PC-9 (cell line): Measurements from ENCODE around the gene PATJ. TPM values are rescaled to one million over a fixed set of nuclear protein-coding genes. Genes with fewer than 3 reads are reported as not detected.

ENCODE experiments used
- BruUV-seq: library from RNA; stranded (reverse); fragments of 400-500 nt; replicated peaks from 2 replicates; lab custom pipeline; 2021; lab: Mats Ljungman, UMichigan
- CTCF ChIA-PET: fragments of 300-600 bp; sonication (Branson Sonifier 250); formaldehyde crosslinking; loops from one replicate; lab custom pipeline; 2022; ENCODE audit warnings: antibody characterized with exemption; lab: Charles Lee
- POLR2A ChIA-PET: fragments of 300-600 bp; sonication (Branson Sonifier 250); formaldehyde crosslinking; loops from one replicate; lab custom pipeline; 2022; ENCODE audit warnings: antibody characterized with exemption; ENCODE audit not compliant: unreplicated experiment; lab: Charles Lee
- DNase-seq, 2 experiments: peaks; one replicate each; pipeline versions ENCODE4 v3.0.0 to v3.0.0-alpha.2; 2015 to 2022; ENCODE audit warnings: mixed read lengths in 1 of 2
- H2AFZ ChIP-seq: fragments of 200-600 bp; sonication (generic); 2 replicates; pipeline ENCODE4 v1.8.1; 2017; ENCODE audit warnings: antibody characterized with exemption
- H3F3A ChIP-seq: fragments of 200-600 bp; sonication (generic); 2 replicates; pipeline ENCODE4 v1.8.1; 2017; ENCODE audit warnings: antibody characterized with exemption, mild to moderate bottlenecking, low read depth; ENCODE audit not compliant: insufficient read depth
- H3K27ac ChIP-seq: fragments of 200-600 bp; sonication (generic); 2 replicates; pipeline ENCODE4 v1.6.1; 2016; ENCODE audit warnings: mixed run types
- H3K27me3 ChIP-seq: fragments of 200-600 bp; sonication (generic); 2 replicates; pipeline ENCODE4 v1.6.1; 2016; ENCODE audit warnings: low read depth, mixed run types; ENCODE audit not compliant: insufficient read depth
- H3K36me3 ChIP-seq: fragments of 200-600 bp; sonication (generic); 2 replicates; pipeline ENCODE4 v1.6.1; 2016; ENCODE audit warnings: low read depth, mixed run types
- H3K4me1 ChIP-seq: fragments of 200-600 bp; sonication (generic); replicated peaks from 2 replicates; pipeline ENCODE4 v1.6.1; 2016; ENCODE audit warnings: mixed run types; ENCODE audit not compliant: insufficient read depth
- H3K4me2 ChIP-seq: fragments of 200-600 bp; sonication (generic); 2 replicates; pipeline ENCODE4 v1.6.1; 2017; ENCODE audit warnings: mixed run types
- H3K4me3 ChIP-seq: fragments of 200-600 bp; sonication (generic); 2 replicates; pipeline ENCODE4 v1.6.1; 2016; ENCODE audit warnings: mixed run types
- H3K79me2 ChIP-seq: fragments of 200-600 bp; sonication (generic); 2 replicates; pipeline ENCODE4 v1.6.1; 2017; ENCODE audit warnings: low read depth, mixed run types
- H3K9me2 ChIP-seq: fragments of 200-600 bp; sonication (generic); 2 replicates; pipeline ENCODE4 v1.8.1; 2017; ENCODE audit warnings: mild to moderate bottlenecking; ENCODE audit not compliant: insufficient read depth
- H3K9me3 ChIP-seq: fragments of 200-600 bp; sonication (generic); 2 replicates; pipeline ENCODE4 v1.8.1; 2016; ENCODE audit warnings: low read depth; ENCODE audit not compliant: insufficient read depth
- H4K20me1 ChIP-seq: fragments of 200-600 bp; sonication (generic); 2 replicates; pipeline ENCODE4 v1.8.1; 2017; ENCODE audit not compliant: insufficient read depth
- CTCF ChIP-seq: fragments of 200-600 bp; sonication (generic); conservative IDR thresholded peaks from 2 replicates; pipeline ENCODE4 v1.6.1; 2017; ENCODE audit warnings: mixed run types, antibody characterized with exemption, mild to moderate bottlenecking, moderate library complexity
- EZH2 ChIP-seq: fragments of 200-600 bp; sonication (generic); IDR thresholded peaks from 2 replicates; pipeline ENCODE4 v1.8.0; 2017; ENCODE audit warnings: antibody characterized with exemption, low read depth
- intact Hi-C: fragments of 100-400 bp; cut with micrococcal nuclease; formaldehyde crosslinking; loops from one replicate; pipeline ENCODE4 v1.10.0; 2022; ENCODE audit not compliant: unreplicated experiment
- total RNA-seq: library from RNA; stranded (reverse); gene quantifications from 2 replicates; pipeline ENCODE4 v1.2.3, GENCODE V29; 2021

Gene PATJ
- total RNA-seq, 1 experiment from 2014 or later, result 91.0 TPM

GRCh38 chr1:61819421-61819820 lies 77.1 kb downstream of the PATJ start:
- CTCF ChIA-PET, result no interaction called here
- no peak overlapping the region for H2AFZ ChIP-seq

GRCh38 chr1:61825393-61825792 lies 83.1 kb downstream of the PATJ start:
- no peaks in the 10 kb centered on the region for H4K20me1 ChIP-seq
- POLR2A ChIA-PET, result no interaction called here
- no peaks in the 10 kb centered on the region for H3K9me3 ChIP-seq
- H3F3A ChIP-seq, result peaks cover 10% of the 10 kb centered on the region; the same call in 1 of the 2 replicates
- H3K36me3 ChIP-seq, result peaks cover 53% of the 10 kb centered on the region
- H3K27ac ChIP-seq, result no peak overlapping the region
- no peaks in the 10 kb centered on the region for H3K27me3 ChIP-seq
- no peak overlapping the region for H2AFZ ChIP-seq
- BruUV-seq, result no TSS peak
- no peaks in the 10 kb centered on the region for H3K79me2 ChIP-seq
- H3K4me3 ChIP-seq, result no peak overlapping the region
- H3K4me2 ChIP-seq, result no peak overlapping the region
- intact Hi-C loops, result no loop called here
- TF ChIP-seq EZH2 (no peak), CTCF (no peak)
- no peaks in the 10 kb centered on the region for H3K4me1 ChIP-seq
- CTCF ChIA-PET, result no interaction called here
- no peak for DNase-seq
- no peaks in the 10 kb centered on the region for H3K9me2 ChIP-seq

More at GRCh38 chr1:61819421-61819820, 77.1 kb downstream of the PATJ start:
- H3F3A ChIP-seq, result 0 out of 2 replicates have a peak, but pooled peaks cover 12% of the 10 kb centered on the region
- no peak overlapping the region for H3K4me2 ChIP-seq
- no peaks in the 10 kb centered on the region for H4K20me1 ChIP-seq
- TF ChIP-seq EZH2 (no peak), CTCF (no peak)
- H3K79me2 ChIP-seq, result no peaks in the 10 kb centered on the region
- POLR2A ChIA-PET, result no interaction called here
- DNase-seq, result no peak
- H3K27ac ChIP-seq, result no peak overlapping the region
- no peaks in the 10 kb centered on the region for H3K4me1 ChIP-seq
- BruUV-seq, result no TSS peak
- no peaks in the 10 kb centered on the region for H3K9me3 ChIP-seq
- no peaks in the 10 kb centered on the region for H3K27me3 ChIP-seq
- no peaks in the 10 kb centered on the region for H3K9me2 ChIP-seq
- intact Hi-C loops, result no loop called here
- no peak overlapping the region for H3K4me3 ChIP-seq
- H3K36me3 ChIP-seq, result peaks cover 53% of the 10 kb centered on the region

- ChIA-PET CTCF (no interaction called here), POLR2A (no interaction called here)
- no peaks in the 10 kb centered on the region for H3K9me2 ChIP-seq
- no peaks in the 10 kb centered on the region for H3K4me1 ChIP-seq
- DNase-seq, result no peak
- no peaks in the 10 kb centered on the region for H3K27me3 ChIP-seq
- H3K27ac ChIP-seq, result no peak overlapping the region
- H3K4me3 ChIP-seq, result no peak overlapping the region
- no peak overlapping the region for H2AFZ ChIP-seq
- TF ChIP-seq EZH2 (no peak), CTCF (no peak)
- no peaks in the 10 kb centered on the region for H4K20me1 ChIP-seq
- no peaks in the 10 kb centered on the region for H3K79me2 ChIP-seq
- H3K36me3 ChIP-seq, result peaks cover 47% of the 10 kb centered on the region
- H3K4me2 ChIP-seq, result no peak overlapping the region
- no TSS peak for BruUV-seq
- H3F3A ChIP-seq, result peaks cover 4% of the 10 kb centered on the region; the same call in 1 of the 2 replicates
- H3K9me3 ChIP-seq, result no peaks in the 10 kb centered on the region
- intact Hi-C loops, result no loop called here
Measured at GRCh38 chr1:61828805-61829204, 86.5 kb downstream of the PATJ start.
